GM23248 (cell line): ENCODE measurements around the gene H3-3A. TPM values are rescaled to one million over a fixed set of nuclear protein-coding genes. Genes with fewer than 3 reads are reported as not detected.

Experiments used
- DNase-seq: peaks from one replicate; pipeline ENCODE4 v3.0.0-alpha.2; 2015
- H2AFZ ChIP-seq: fragments of 200-600 bp; sonication (generic); 2 replicates; pipeline ENCODE4 v1.6.1; 2016; ENCODE audit warnings: antibody characterized with exemption
- H3F3A ChIP-seq: fragments of 200-600 bp; sonication (generic); 2 replicates; pipeline ENCODE4 v1.6.1; 2016; ENCODE audit warnings: mild to moderate bottlenecking, antibody characterized with exemption, mixed run types; ENCODE audit not compliant: insufficient read depth
- H3K27ac ChIP-seq: fragments of 200-600 bp; sonication (generic); 2 replicates; pipeline ENCODE4 v1.5.1; 2016; ENCODE audit warnings: mild to moderate bottlenecking
- H3K27me3 ChIP-seq: fragments of 200-600 bp; sonication (generic); replicated peaks from 2 replicates; pipeline ENCODE4 v1.6.1; 2016; ENCODE audit warnings: mild to moderate bottlenecking; ENCODE audit not compliant: insufficient read depth
- H3K36me3 ChIP-seq: fragments of 200-600 bp; sonication (generic); 2 replicates; pipeline ENCODE4 v1.6.1; 2016; ENCODE audit warnings: low read depth, mild to moderate bottlenecking
- H3K4me1 ChIP-seq: fragments of 200-600 bp; sonication (generic); 2 replicates; pipeline ENCODE4 v1.6.1; 2016; ENCODE audit warnings: mild to moderate bottlenecking; ENCODE audit not compliant: insufficient read depth
- H3K4me2 ChIP-seq: fragments of 200-600 bp; sonication (generic); one replicate; pipeline ENCODE4 v1.6.1; 2016; ENCODE audit warnings: mild to moderate bottlenecking; ENCODE audit not compliant: unreplicated experiment
- H3K4me3 ChIP-seq: fragments of 200-600 bp; sonication (generic); 2 replicates; pipeline ENCODE4 v1.5.1; 2016; ENCODE audit warnings: mild to moderate bottlenecking
- H3K79me2 ChIP-seq: fragments of 200-600 bp; sonication (generic); 2 replicates; pipeline ENCODE4 v1.6.1; 2016; ENCODE audit warnings: mild to moderate bottlenecking; ENCODE audit not compliant: insufficient read depth
- H3K9ac ChIP-seq: fragments of 200-600 bp; sonication (generic); 2 replicates; pipeline ENCODE4 v1.6.1; 2016; ENCODE audit warnings: mild to moderate bottlenecking
- H3K9me2 ChIP-seq: fragments of 200-600 bp; sonication (generic); 2 replicates; pipeline ENCODE4 v1.6.1; 2016; ENCODE audit warnings: mixed run types, mild to moderate bottlenecking, moderate library complexity; ENCODE audit not compliant: insufficient read depth
- H3K9me3 ChIP-seq: fragments of 200-600 bp; sonication (generic); one replicate; pipeline ENCODE4 v1.6.1; 2017; ENCODE audit warnings: low read depth
- H4K20me1 ChIP-seq: fragments of 200-600 bp; sonication (generic); 2 replicates; pipeline ENCODE4 v1.6.0; 2016; ENCODE audit not compliant: insufficient read depth
- EZH2 ChIP-seq: fragments of 200-600 bp; sonication (generic); IDR thresholded peaks from 2 replicates; pipeline ENCODE4 v1.6.1; 2018; ENCODE audit warnings: antibody characterized with exemption, mild to moderate bottlenecking; ENCODE audit not compliant: insufficient read depth, poor library complexity, severe bottlenecking
- EZH2phosphoT487 ChIP-seq: fragments of 200-600 bp; sonication (generic); IDR thresholded peaks from 2 replicates; pipeline ENCODE4 v1.6.1; 2018; ENCODE audit warnings: antibody characterized with exemption, moderate library complexity, mild to moderate bottlenecking, low read depth; ENCODE audit not compliant: insufficient read depth
- WGBS, 2 experiments: methylation state at CpG; one replicate each; pipeline ENCODE4 v1.1.6; 2015 to 2017; ENCODE audit warnings: low lambda C conversion rate in 2 of 2, low coverage in 1 of 2; ENCODE audit errors: missing lambda C conversion rate in 2 of 2; 5-methylcytosine and 5-hydroxymethylcytosine counted together
- in situ Hi-C: fragments of 300-500 bp; cut with MboI; formaldehyde crosslinking; loops from 2 replicates; pipeline ENCODE4 v1.15.0; 2020
- polyA plus RNA-seq: library from polyadenylated mRNA; unstranded; fragments of >200 nt; fragmentation: Nextera tagmentation; extraction: Ambion mirVana; gene quantifications from 2 replicates; pipeline ENCODE4 v1.2.1, GENCODE V29; 2016
- total RNA-seq: library from RNA; depleted of rRNA; stranded (reverse); fragments of >200 nt; shearing (Covaris generic); gene quantifications from 2 replicates; pipeline ENCODE4 v1.2.3, GENCODE V29; 2014

H3-3A gene
- total and polyA plus RNA-seq, 2 experiments from 2014 or later, result 212 to 264 TPM

- H3K27ac ChIP-seq, result no peak overlapping the region
- TF ChIP-seq EZH2phosphoT487 (no peak), EZH2 (no peak)
- H3K4me2 ChIP-seq, result no peak overlapping the region
- no peaks in the 10 kb centered on the region for H4K20me1 ChIP-seq
- H3F3A ChIP-seq, result peaks cover 5% of the 10 kb centered on the region; the same call in 1 of the 2 replicates
- H3K9me3 ChIP-seq, result no peaks in the 10 kb centered on the region
- no peaks in the 10 kb centered on the region for H3K79me2 ChIP-seq
- H3K27me3 ChIP-seq, result no peaks in the 10 kb centered on the region
- peaks cover 12% of the 10 kb centered on the region for H3K4me1 ChIP-seq
- peak overlapping the region; percentile 23; the same call in 1 of the 2 replicates for H2AFZ ChIP-seq
- H3K4me3 ChIP-seq, result no peak overlapping the region
- no peak overlapping the region for H3K9ac ChIP-seq
- no peaks in the 10 kb centered on the region for H3K9me2 ChIP-seq
- WGBS, 2 experiments, result 37 to 45% methylated on average over 8 of the region's 8 CpGs
- no peaks in the 10 kb centered on the region for H3K36me3 ChIP-seq
- peak; percentile 67 for DNase-seq
- in situ Hi-C loops, result no loop called here
Measured at GRCh38 chr1:226104671-226105121, 42.2 kb downstream of the H3-3A start.

DNA sequence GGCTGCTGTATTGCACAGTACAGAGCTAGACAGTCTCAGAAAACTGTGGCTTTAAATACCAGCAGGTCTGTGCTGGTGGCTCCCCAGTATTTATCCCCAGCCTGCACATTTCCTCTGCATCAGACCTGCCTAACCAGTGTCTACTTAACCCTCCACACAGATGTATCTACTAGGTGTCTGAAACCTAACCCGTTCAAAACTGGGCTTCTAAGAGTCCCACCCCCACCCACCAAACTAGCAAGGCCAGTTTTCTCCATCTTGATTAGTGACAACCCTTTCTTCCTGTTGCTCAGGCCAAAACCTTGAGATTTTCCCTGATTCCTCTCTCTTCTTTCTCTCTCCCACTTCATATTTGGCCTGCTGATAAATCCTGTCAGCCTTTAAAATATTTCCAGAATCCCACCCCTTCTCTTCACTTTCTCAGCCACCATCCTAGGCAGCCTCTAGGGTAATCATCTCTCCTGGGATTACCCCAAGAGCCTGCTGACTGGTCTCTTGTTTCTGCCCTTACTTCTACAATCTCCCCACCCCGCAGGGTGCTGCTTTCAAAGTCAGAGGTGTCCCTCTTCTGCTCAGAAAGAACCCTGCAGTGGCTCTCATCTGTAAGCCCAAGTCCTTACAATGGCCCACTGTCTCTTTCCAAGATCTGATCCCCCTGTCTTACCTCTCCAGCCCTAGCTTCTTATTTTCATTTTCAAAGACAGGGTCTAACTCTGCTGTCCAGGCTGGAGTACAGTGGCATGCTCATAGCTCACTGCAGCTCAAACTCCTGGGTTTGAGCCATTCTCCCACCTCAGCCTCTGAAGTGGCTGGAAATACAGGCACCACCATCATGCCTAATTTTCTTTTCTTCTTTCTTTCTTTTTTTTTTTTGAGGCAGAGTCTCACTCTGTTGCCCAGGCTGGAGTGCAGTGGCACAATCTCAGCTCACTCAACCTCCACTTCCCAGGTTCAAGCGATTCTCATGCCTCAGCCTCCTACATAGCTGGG is 45.2 kb downstream of the H3-3A start:
- Histone ChIP-seq H3K4me1 (peaks cover 12% of the 10 kb centered on the region), H3K36me3 (no peaks in the 10 kb centered on the region), H3K79me2 (no peaks in the 10 kb centered on the region), H3K4me2 (no peak overlapping the region), H2AFZ (0 out of 2 replicates have a peak overlapping the region, but pooled peaks have one; percentile 88), H3K27me3 (no peaks in the 10 kb centered on the region), H3K9me3 (no peaks in the 10 kb centered on the region), H3K9ac (no peak overlapping the region), H3K9me2 (no peaks in the 10 kb centered on the region), H3K4me3 (no peak overlapping the region), H3K27ac (no peak overlapping the region), H4K20me1 (no peaks in the 10 kb centered on the region), H3F3A (peaks cover 21% of the 10 kb centered on the region)
- DNase-seq, result no peak
- WGBS, 2 experiments, result 59 to 68% methylated on average over 3 of the region's 3 CpGs
- in situ Hi-C loops, result no loop called here
- TF ChIP-seq EZH2 (no peak), EZH2phosphoT487 (no peak)

GRCh38 chr1:226108935-226109828 is 46.7 kb downstream of the H3-3A start:
- in situ Hi-C loops, result no loop called here
- DNase-seq, result peak; percentile 85
- TF ChIP-seq EZH2, result no peak
- TF ChIP-seq EZH2phosphoT487, result no peak

DNA sequence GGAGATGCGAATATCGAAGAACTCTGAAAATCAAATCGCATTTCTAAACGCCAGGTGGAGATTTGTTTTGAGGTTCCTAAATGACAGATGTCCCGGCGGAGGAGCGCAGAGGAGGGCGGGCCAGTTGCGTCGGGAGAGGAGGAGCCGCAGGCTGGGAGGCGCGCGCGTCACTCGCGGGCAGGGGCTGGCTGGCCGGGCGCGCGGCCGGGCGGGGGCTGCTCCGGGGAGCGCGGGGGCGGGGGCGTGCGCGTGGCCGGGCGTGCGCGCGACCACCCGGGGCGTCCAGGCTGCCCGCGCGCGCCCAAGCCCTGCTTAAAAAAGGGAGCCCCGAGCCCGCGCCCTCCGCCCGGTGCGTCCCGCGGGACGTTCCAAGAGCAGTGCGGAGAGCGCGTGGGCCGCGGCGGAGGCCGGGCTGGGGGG is 47.3 kb downstream of the H3-3A start:
- Histone ChIP-seq H3K4me1 (peaks cover 12% of the 10 kb centered on the region), H2AFZ (peak overlapping the region; percentile 88), H3K9me2 (no peaks in the 10 kb centered on the region), H3K4me2 (peak overlapping the region; percentile 89), H3K9ac (peak overlapping the region; percentile 88), H3K27me3 (no peaks in the 10 kb centered on the region), H3K9me3 (no peaks in the 10 kb centered on the region), H3K36me3 (no peaks in the 10 kb centered on the region), H4K20me1 (no peaks in the 10 kb centered on the region), H3K4me3 (peak overlapping the region; percentile 78), H3K79me2 (no peaks in the 10 kb centered on the region), H3K27ac (peak overlapping the region; percentile 86), H3F3A (peaks cover 21% of the 10 kb centered on the region)
- in situ Hi-C loops, result no loop called here
- DNase-seq, result peak; percentile 92
- TF ChIP-seq EZH2 (no peak), EZH2phosphoT487 (no peak)
- 1 to 3% methylated on average over 9 to 48 of the region's 57 CpGs for WGBS, 2 experiments

More at GRCh38 chr1:226108935-226109828, 46.7 kb downstream of the H3-3A start:
- no peaks in the 10 kb centered on the region for H3K9me2 ChIP-seq
- H3K4me2 ChIP-seq, result peak overlapping the region; percentile 75
- no peaks in the 10 kb centered on the region for H4K20me1 ChIP-seq
- WGBS, 2 experiments, result 12 to 13% methylated on average over 21 to 23 of the region's 23 CpGs
- H3K27ac ChIP-seq, result peak overlapping the region; percentile 86
- peaks cover 12% of the 10 kb centered on the region for H3K4me1 ChIP-seq
- H3K4me3 ChIP-seq, result peak overlapping the region; percentile 78
- H3K27me3 ChIP-seq, result no peaks in the 10 kb centered on the region
- H3K9ac ChIP-seq, result peak overlapping the region; percentile 88
- peaks cover 21% of the 10 kb centered on the region for H3F3A ChIP-seq
- peak overlapping the region; percentile 88 for H2AFZ ChIP-seq
- H3K9me3 ChIP-seq, result no peaks in the 10 kb centered on the region
- H3K36me3 ChIP-seq, result no peaks in the 10 kb centered on the region
- H3K79me2 ChIP-seq, result no peaks in the 10 kb centered on the region
